Thymus (tissue), 11 donors: Measurements from ENCODE around the gene ZMAT5. TPM values are rescaled to one million over a fixed set of nuclear protein-coding genes. Genes with fewer than 3 reads are reported as not detected.

ENCODE experiments used
- DNase-seq, 9 donors: peaks; one replicate each; pipeline ENCODE4 v3.0.0-alpha.2; 2013; ENCODE audit warnings: low spot score in 9 of 9, low read depth in 6 of 9, missing footprints in 1 of 9
- H3K27ac ChIP-seq, 2 donors: one replicate each; pipeline ENCODE4 v1.5.1; 2013; ENCODE audit warnings: control low read depth in 1 of 2, low read depth in 1 of 2, low read length in 1 of 2, mild to moderate bottlenecking in 1 of 2, moderate library complexity in 1 of 2
- H3K27me3 ChIP-seq, 2 donors: one replicate each; pipeline ENCODE4 v1.5.1; 2013; ENCODE audit warnings: low read length in 1 of 2; ENCODE audit not compliant: control insufficient read depth in 2 of 2, insufficient read depth in 1 of 2
- H3K36me3 ChIP-seq, 2 donors: one replicate each; pipeline ENCODE4 v1.5.1; 2013; ENCODE audit warnings: low read length in 1 of 2, mild to moderate bottlenecking in 1 of 2, moderate library complexity in 1 of 2; ENCODE audit not compliant: control insufficient read depth in 2 of 2, insufficient read depth in 2 of 2
- H3K4me1 ChIP-seq, 2 donors: one replicate each; pipeline ENCODE4 v1.5.1; 2013; ENCODE audit warnings: low read length in 2 of 2; ENCODE audit not compliant: control insufficient read depth in 2 of 2, insufficient read depth in 2 of 2
- H3K4me3 ChIP-seq, 2 donors: one replicate each; pipeline ENCODE4 v1.5.1; 2013; ENCODE audit warnings: low read length in 2 of 2, control low read depth in 1 of 2, mild to moderate bottlenecking in 1 of 2
- H3K9me3 ChIP-seq, 2 donors: one replicate each; pipeline ENCODE4 v1.5.1; 2013; ENCODE audit warnings: low read length in 1 of 2, mild to moderate bottlenecking in 1 of 2; ENCODE audit not compliant: control insufficient read depth in 2 of 2, insufficient read depth in 1 of 2
- WGBS: extraction: QIAGEN DNeasy Blood & Tissue Kit; methylation state at CpG from one replicate; pipeline ENCODE4 v1.1.7; 2013; 5-methylcytosine and 5-hydroxymethylcytosine counted together
- polyA plus RNA-seq: library from polyadenylated mRNA; stranded (reverse); fragments of 200-250 nt; gene quantifications from one replicate; pipeline ENCODE4 v1.2.3, GENCODE V29; 2013
- total RNA-seq: library from RNA; stranded (reverse); fragments of 120-200 nt; gene quantifications from one replicate; pipeline ENCODE4 v1.2.4, GENCODE V29; 2013
- donor health status: healthy.

The ZMAT5 gene
- total and polyA plus RNA-seq, 2 donors = 21.8 to 31.1 TPM

- no peak for DNase-seq
- no peaks in the 10 kb centered on the region for H3K9me3 ChIP-seq
- H3K27ac ChIP-seq = no peak overlapping the region
- no peaks in the 10 kb centered on the region for H3K27me3 ChIP-seq
- peaks cover 73 to 82% of the 10 kb centered on the region in 2 donors for H3K36me3 ChIP-seq
- no peak overlapping the region for H3K4me3 ChIP-seq
- peaks cover 0 to 3% of the 10 kb centered on the region in 2 donors for H3K4me1 ChIP-seq
- 91% methylated on average over 3 of the region's 3 CpGs for WGBS
Measured at GRCh38 chr22:29797351-29797750, 30.5 kb upstream of the ZMAT5 start.

- Histone ChIP-seq H3K4me3 (no peak overlapping the region), H3K9me3 (no peaks in the 10 kb centered on the region), H3K27me3 (no peaks in the 10 kb centered on the region), H3K4me1 (peaks cover 0 to 3% of the 10 kb centered on the region in 2 donors), H3K36me3 (peaks cover 72 to 82% of the 10 kb centered on the region in 2 donors), H3K27ac (no peak overlapping the region)
- 94% methylated on average over 5 of the region's 5 CpGs for whole genome bisulfite sequencing
- no peak for DNase-seq
Measured at GRCh38 chr22:29795663-29796062, 28.9 kb upstream of the ZMAT5 start.

GRCh38 chr22:29793396-29793795 lies 26.6 kb upstream of the ZMAT5 start:
- WGBS = 98% methylated on average over 17 of the region's 17 CpGs
- no peak for DNase-seq

GRCh38 chr22:29790061-29790460 lies 23.3 kb upstream of the ZMAT5 start:
- WGBS = 98% methylated on average over 5 of the region's 5 CpGs
- H3K9me3 ChIP-seq = no peaks in the 10 kb centered on the region
- H3K36me3 ChIP-seq = peaks cover 64 to 74% of the 10 kb centered on the region in 2 donors
- DNase-seq = no peak
- H3K4me1 ChIP-seq = no peaks in the 10 kb centered on the region
- H3K27ac ChIP-seq = no peak overlapping the region
- no peak overlapping the region for H3K4me3 ChIP-seq
- H3K27me3 ChIP-seq = no peaks in the 10 kb centered on the region

More at GRCh38 chr22:29793396-29793795, 26.6 kb upstream of the ZMAT5 start:
- Histone ChIP-seq H3K27me3 (no peaks in the 10 kb centered on the region), H3K4me3 (no peak overlapping the region), H3K36me3 (peaks cover 73 to 82% of the 10 kb centered on the region in 2 donors), H3K27ac (no peak overlapping the region), H3K4me1 (no peaks in the 10 kb centered on the region), H3K9me3 (no peaks in the 10 kb centered on the region)

GRCh38 chr22:29788339-29789279 lies 21.8 kb upstream of the ZMAT5 start:
- H3K4me1 ChIP-seq = no peaks in the 10 kb centered on the region
- no peak overlapping the region for H3K27ac ChIP-seq
- no peak overlapping the region for H3K4me3 ChIP-seq
- H3K27me3 ChIP-seq = no peaks in the 10 kb centered on the region
- DNase-seq = no peak
- H3K36me3 ChIP-seq = peaks cover 64 to 68% of the 10 kb centered on the region in 2 donors
- WGBS = 94% methylated on average over 27 of the region's 27 CpGs
- H3K9me3 ChIP-seq = no peaks in the 10 kb centered on the region

- DNase-seq = no peak
- H3K27ac ChIP-seq = no peak overlapping the region
Measured at GRCh38 chr22:29787371-29787980, 20.7 kb upstream of the ZMAT5 start.

GRCh38 chr22:29786031-29786430 lies 19.2 kb upstream of the ZMAT5 start:
- Histone ChIP-seq H3K27me3 (no peaks in the 10 kb centered on the region), H3K4me1 (no peaks in the 10 kb centered on the region), H3K36me3 (peaks cover 40 to 43% of the 10 kb centered on the region in 2 donors), H3K4me3 (no peak overlapping the region), H3K9me3 (no peaks in the 10 kb centered on the region), H3K27ac (no peak overlapping the region)
- 86% methylated on average over 5 of the region's 5 CpGs for WGBS
- DNase-seq = no peak

More at GRCh38 chr22:29787371-29787980, 20.7 kb upstream of the ZMAT5 start:
- Histone ChIP-seq H3K4me1 (no peaks in the 10 kb centered on the region), H3K9me3 (no peaks in the 10 kb centered on the region), H3K4me3 (no peak overlapping the region), H3K27me3 (no peaks in the 10 kb centered on the region), H3K36me3 (peaks cover 53 to 56% of the 10 kb centered on the region in 2 donors)
- 95% methylated on average over 9 of the region's 9 CpGs for WGBS

GRCh38 chr22:29784451-29785361 lies 17.9 kb upstream of the ZMAT5 start:
- Histone ChIP-seq H3K27me3 (no peaks in the 10 kb centered on the region), H3K27ac (no peak overlapping the region), H3K36me3 (peaks cover 26 to 30% of the 10 kb centered on the region in 2 donors), H3K4me1 (no peaks in the 10 kb centered on the region), H3K9me3 (no peaks in the 10 kb centered on the region), H3K4me3 (no peak overlapping the region)
- WGBS = 90% methylated on average over 9 of the region's 9 CpGs
- DNase-seq = no peak
